GM23338 (cell line): Measurements from ENCODE around the gene CPSF6. TPM values are rescaled to one million over a fixed set of nuclear protein-coding genes. Genes with fewer than 3 reads are reported as not detected.

Source experiments
- ATAC-seq: fragments of 200-7000 bp; cut with Tn5 transposase; 3 replicates; pipeline ENCODE4 v1.9.1; 2020
- DNase-seq: peaks from one replicate; pipeline ENCODE4 v3.0.0-alpha.2; 2015; ENCODE audit warnings: low spot score
- H2AFZ ChIP-seq: fragments of 200-600 bp; sonication (generic); 2 replicates; pipeline ENCODE4 v1.8.0; 2016; ENCODE audit warnings: antibody characterized with exemption, mild to moderate bottlenecking, moderate library complexity
- H3F3A ChIP-seq: fragments of 200-600 bp; sonication (generic); replicated peaks from 2 replicates; pipeline ENCODE4 v1.8.0; 2017; ENCODE audit warnings: antibody characterized with exemption, mixed run types, low read depth
- H3K27ac ChIP-seq: fragments of 200-600 bp; sonication (generic); 2 replicates; pipeline ENCODE4 v1.6.1; 2016; ENCODE audit warnings: low read depth
- H3K27me3 ChIP-seq: fragments of 200-600 bp; sonication (generic); 2 replicates; pipeline ENCODE4 v1.8.0; 2016; ENCODE audit warnings: mild to moderate bottlenecking, mixed run types, moderate library complexity; ENCODE audit not compliant: insufficient read depth
- H3K36me3 ChIP-seq: fragments of 200-600 bp; sonication (generic); 2 replicates; pipeline ENCODE4 v1.8.0; 2016; ENCODE audit warnings: mild to moderate bottlenecking; ENCODE audit not compliant: insufficient read depth
- H3K4me1 ChIP-seq: fragments of 200-600 bp; sonication (generic); 2 replicates; pipeline ENCODE4 v1.8.0; 2016; ENCODE audit warnings: mild to moderate bottlenecking, moderate library complexity; ENCODE audit not compliant: insufficient read depth
- H3K4me2 ChIP-seq: fragments of 200-600 bp; sonication (generic); 2 replicates; pipeline ENCODE4 v1.7.1; 2017; ENCODE audit warnings: mixed run types
- H3K4me3 ChIP-seq: fragments of 200-600 bp; sonication (generic); 2 replicates; pipeline ENCODE4 v1.6.1; 2016; ENCODE audit warnings: mixed run types
- H3K79me2 ChIP-seq: fragments of 200-600 bp; sonication (generic); replicated peaks from 2 replicates; pipeline ENCODE4 v1.8.0; 2017; ENCODE audit warnings: mild to moderate bottlenecking; ENCODE audit not compliant: insufficient read depth
- H3K9me2 ChIP-seq: fragments of 200-600 bp; sonication (generic); 2 replicates; pipeline ENCODE4 v1.8.0; 2017; ENCODE audit not compliant: insufficient read depth
- H4K20me1 ChIP-seq: fragments of 200-600 bp; sonication (generic); replicated peaks from 2 replicates; pipeline ENCODE4 v1.8.0; 2017; ENCODE audit warnings: mild to moderate bottlenecking; ENCODE audit not compliant: insufficient read depth
- H3K27ac Mint-ChIP-seq: 2 replicates; pipeline ENCODE4 v1.8.0; 2020; ENCODE audit warnings: inconsistent platforms, mild to moderate bottlenecking, moderate library complexity, mixed read lengths
- H3K27me3 Mint-ChIP-seq: 3 replicates; pipeline ENCODE4 v1.8.0; 2022; ENCODE audit warnings: low read depth, mild to moderate bottlenecking, moderate library complexity, mixed read lengths, inconsistent platforms; ENCODE audit not compliant: insufficient read depth, poor library complexity
- H3K36me3 Mint-ChIP-seq: 3 replicates; pipeline ENCODE4 v1.8.0; 2021; ENCODE audit warnings: low read depth, mild to moderate bottlenecking, inconsistent platforms, moderate library complexity, mixed read lengths
- H3K4me1 Mint-ChIP-seq: 3 replicates; pipeline ENCODE4 v1.8.0; 2020; ENCODE audit warnings: mild to moderate bottlenecking, inconsistent platforms, mixed read lengths
- H3K4me3 Mint-ChIP-seq: 3 replicates; pipeline ENCODE4 v1.8.0; 2021; ENCODE audit warnings: moderate library complexity, mild to moderate bottlenecking, inconsistent platforms, mixed read lengths
- H3K9me3 Mint-ChIP-seq: 3 replicates; pipeline ENCODE4 v1.8.0; 2020; ENCODE audit warnings: moderate library complexity, mild to moderate bottlenecking, inconsistent platforms, mixed read lengths
- CREB1 ChIP-seq: fragments of 250-450 bp; sonication (Bioruptor Pico); IDR thresholded peaks from 2 replicates; pipeline ENCODE4 v1.5.0; 2020; ENCODE audit warnings: low read depth, mild to moderate bottlenecking, moderate library complexity
- ETS1 ChIP-seq: IDR thresholded peaks from 2 replicates; pipeline ENCODE4 v1.6.1; 2016; ENCODE audit warnings: antibody characterized with exemption
- EZH2 ChIP-seq: fragments of 200-600 bp; sonication (generic); IDR thresholded peaks from one replicate; pipeline ENCODE4 v1.8.0; 2017; ENCODE audit warnings: antibody characterized with exemption, mild to moderate bottlenecking, low read depth; ENCODE audit not compliant: unreplicated experiment
- EZH2phosphoT487 ChIP-seq: fragments of 200-600 bp; sonication (generic); IDR thresholded peaks from one replicate; pipeline ENCODE4 v1.8.1; 2018; ENCODE audit warnings: antibody characterized with exemption; ENCODE audit not compliant: unreplicated experiment
- JUNB ChIP-seq: IDR thresholded peaks from one replicate; pipeline ENCODE4 v1.6.1; 2016; ENCODE audit warnings: antibody characterized with exemption; ENCODE audit not compliant: unreplicated experiment
- NANOG ChIP-seq: IDR thresholded peaks from 2 replicates; pipeline ENCODE4 v1.6.1; 2016; ENCODE audit warnings: antibody characterized with exemption, borderline replicate concordance
- POLR2AphosphoS5 ChIP-seq: IDR thresholded peaks from 2 replicates; pipeline ENCODE4 v1.6.1; 2016; ENCODE audit warnings: antibody characterized with exemption, low read depth
- STAT1 ChIP-seq: IDR thresholded peaks from one replicate; pipeline ENCODE4 v1.6.1; 2016; ENCODE audit warnings: antibody characterized with exemption; ENCODE audit not compliant: unreplicated experiment
- ZNF114 ChIP-seq: fragments of 250-450 bp; sonication (Bioruptor Pico); IDR thresholded peaks from 2 replicates; pipeline ENCODE4 v1.5.0; 2020; ENCODE audit warnings: mild to moderate bottlenecking, moderate library complexity
- ZNF331 ChIP-seq: fragments of 250-450 bp; sonication (Bioruptor Pico); IDR thresholded peaks from 2 replicates; pipeline ENCODE4 v1.5.0; 2020; ENCODE audit warnings: low read depth, mild to moderate bottlenecking, moderate library complexity
- ZNF462 ChIP-seq: fragments of 250-450 bp; sonication (Bioruptor Pico); IDR thresholded peaks from 2 replicates; pipeline ENCODE4 v1.5.0; 2020; ENCODE audit warnings: mild to moderate bottlenecking, moderate library complexity
- polyA plus RNA-seq: library from polyadenylated mRNA; unstranded; fragments of >200 nt; fragmentation: Nextera tagmentation; extraction: Ambion mirVana; gene quantifications from 2 replicates; pipeline ENCODE4 v1.2.1, GENCODE V29; 2016
- total RNA-seq: library from RNA; depleted of rRNA; stranded (reverse); fragments of >200 nt; shearing (Covaris generic); gene quantifications from 2 replicates; pipeline ENCODE4 v1.2.3, GENCODE V29; 2014
- TF ChIP-seq, protein P1 (sequence below): IDR thresholded peaks from one replicate; pipeline ENCODE4 v1.6.1; 2018; ENCODE audit warnings: antibody characterized with exemption; ENCODE audit not compliant: unreplicated experiment
- TF ChIP-seq, protein P2 (sequence below), 2 experiments: fragments of 200-600 bp in 1 of 2; sonication (generic) in 1 of 2; conservative IDR thresholded peaks; 2 replicates each; pipeline versions ENCODE4 v1.5.1 to v1.6.1; 2016 to 2017; ENCODE audit warnings: antibody characterized with exemption in 2 of 2, low read depth in 2 of 2, mild to moderate bottlenecking in 2 of 2, moderate library complexity in 1 of 2

Gene CPSF6
- total and polyA plus RNA-seq, 2 experiments from 2014 or later, result 80.7 to 136 TPM

DNA sequence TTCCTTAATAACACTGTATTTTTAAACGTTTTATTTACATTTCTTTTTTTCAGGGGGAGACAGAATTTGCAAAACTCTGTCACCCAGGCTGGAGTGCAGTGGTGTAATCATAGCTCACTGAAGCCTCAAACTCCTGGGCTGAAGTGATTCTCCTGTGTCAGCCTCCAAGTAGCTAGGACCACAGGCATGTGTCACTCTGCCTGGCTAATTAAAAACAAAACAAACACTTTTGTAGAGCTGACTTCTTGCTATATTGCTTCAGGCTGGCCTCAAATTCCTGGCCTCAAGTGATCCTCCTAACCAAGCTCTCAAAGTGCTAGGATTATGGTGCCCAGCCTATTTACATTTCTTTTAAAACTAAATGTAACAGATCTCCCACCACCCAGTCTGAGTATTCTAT, 12.7 kb downstream of the CPSF6 start:
- no peak overlapping the region for H3K4me3 Mint-ChIP-seq
- Histone ChIP-seq H3F3A (no peaks in the 10 kb centered on the region), H3K27ac (no peak overlapping the region), H3K4me1 (peaks cover 17% of the 10 kb centered on the region), H3K79me2 (peaks cover 97% of the 10 kb centered on the region), H3K36me3 (peaks cover 28% of the 10 kb centered on the region), H2AFZ (no peak overlapping the region), H3K27me3 (no peaks in the 10 kb centered on the region), H3K4me3 (no peak overlapping the region), H3K4me2 (no peak overlapping the region), H4K20me1 (peaks cover 54% of the 10 kb centered on the region), H3K9me2 (no peaks in the 10 kb centered on the region)
- DNase-seq, result no peak
- no peaks in the 10 kb centered on the region; the same call in 2 of the 3 replicates for H3K9me3 Mint-ChIP-seq
- peaks cover 4% of the 10 kb centered on the region for H3K27me3 Mint-ChIP-seq
- H3K36me3 Mint-ChIP-seq, result peaks cover 49% of the 10 kb centered on the region
- TF ChIP-seq CREB1, result no peak
- TF ChIP-seq ETS1, result no peak
- TF ChIP-seq EZH2, result no peak
- TF ChIP-seq, protein P1, sequence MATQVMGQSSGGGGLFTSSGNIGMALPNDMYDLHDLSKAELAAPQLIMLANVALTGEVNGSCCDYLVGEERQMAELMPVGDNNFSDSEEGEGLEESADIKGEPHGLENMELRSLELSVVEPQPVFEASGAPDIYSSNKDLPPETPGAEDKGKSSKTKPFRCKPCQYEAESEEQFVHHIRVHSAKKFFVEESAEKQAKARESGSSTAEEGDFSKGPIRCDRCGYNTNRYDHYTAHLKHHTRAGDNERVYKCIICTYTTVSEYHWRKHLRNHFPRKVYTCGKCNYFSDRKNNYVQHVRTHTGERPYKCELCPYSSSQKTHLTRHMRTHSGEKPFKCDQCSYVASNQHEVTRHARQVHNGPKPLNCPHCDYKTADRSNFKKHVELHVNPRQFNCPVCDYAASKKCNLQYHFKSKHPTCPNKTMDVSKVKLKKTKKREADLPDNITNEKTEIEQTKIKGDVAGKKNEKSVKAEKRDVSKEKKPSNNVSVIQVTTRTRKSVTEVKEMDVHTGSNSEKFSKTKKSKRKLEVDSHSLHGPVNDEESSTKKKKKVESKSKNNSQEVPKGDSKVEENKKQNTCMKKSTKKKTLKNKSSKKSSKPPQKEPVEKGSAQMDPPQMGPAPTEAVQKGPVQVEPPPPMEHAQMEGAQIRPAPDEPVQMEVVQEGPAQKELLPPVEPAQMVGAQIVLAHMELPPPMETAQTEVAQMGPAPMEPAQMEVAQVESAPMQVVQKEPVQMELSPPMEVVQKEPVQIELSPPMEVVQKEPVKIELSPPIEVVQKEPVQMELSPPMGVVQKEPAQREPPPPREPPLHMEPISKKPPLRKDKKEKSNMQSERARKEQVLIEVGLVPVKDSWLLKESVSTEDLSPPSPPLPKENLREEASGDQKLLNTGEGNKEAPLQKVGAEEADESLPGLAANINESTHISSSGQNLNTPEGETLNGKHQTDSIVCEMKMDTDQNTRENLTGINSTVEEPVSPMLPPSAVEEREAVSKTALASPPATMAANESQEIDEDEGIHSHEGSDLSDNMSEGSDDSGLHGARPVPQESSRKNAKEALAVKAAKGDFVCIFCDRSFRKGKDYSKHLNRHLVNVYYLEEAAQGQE, result no peak
- no peak for TF ChIP-seq EZH2phosphoT487
- TF ChIP-seq POLR2AphosphoS5, result no peak
- TF ChIP-seq ZNF114 (CRISPR knock-in tag), result no peak
- TF ChIP-seq STAT1, result no peak
- no peak for TF ChIP-seq JUNB
- TF ChIP-seq NANOG, result no peak
- no peak for TF ChIP-seq ZNF462 (CRISPR knock-in tag)
- TF ChIP-seq, protein P2, sequence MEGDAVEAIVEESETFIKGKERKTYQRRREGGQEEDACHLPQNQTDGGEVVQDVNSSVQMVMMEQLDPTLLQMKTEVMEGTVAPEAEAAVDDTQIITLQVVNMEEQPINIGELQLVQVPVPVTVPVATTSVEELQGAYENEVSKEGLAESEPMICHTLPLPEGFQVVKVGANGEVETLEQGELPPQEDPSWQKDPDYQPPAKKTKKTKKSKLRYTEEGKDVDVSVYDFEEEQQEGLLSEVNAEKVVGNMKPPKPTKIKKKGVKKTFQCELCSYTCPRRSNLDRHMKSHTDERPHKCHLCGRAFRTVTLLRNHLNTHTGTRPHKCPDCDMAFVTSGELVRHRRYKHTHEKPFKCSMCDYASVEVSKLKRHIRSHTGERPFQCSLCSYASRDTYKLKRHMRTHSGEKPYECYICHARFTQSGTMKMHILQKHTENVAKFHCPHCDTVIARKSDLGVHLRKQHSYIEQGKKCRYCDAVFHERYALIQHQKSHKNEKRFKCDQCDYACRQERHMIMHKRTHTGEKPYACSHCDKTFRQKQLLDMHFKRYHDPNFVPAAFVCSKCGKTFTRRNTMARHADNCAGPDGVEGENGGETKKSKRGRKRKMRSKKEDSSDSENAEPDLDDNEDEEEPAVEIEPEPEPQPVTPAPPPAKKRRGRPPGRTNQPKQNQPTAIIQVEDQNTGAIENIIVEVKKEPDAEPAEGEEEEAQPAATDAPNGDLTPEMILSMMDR (conservative IDR thresholded peaks at IDR 0.05; ENCODE audit: low read depth in 2 of 2), result no peak
- no peak for TF ChIP-seq ZNF331
- H3K4me1 Mint-ChIP-seq, result peaks cover 21% of the 10 kb centered on the region
- no peak overlapping the region; the same call in 1 of the 2 replicates for H3K27ac Mint-ChIP-seq
- ATAC-seq, result no peak
